VCaP (cell line): ENCODE data around the gene RAB8A.
"Not testable (repeated sequence)": the region's sequence is repeated elsewhere in the genome, so short reads cannot be mapped to it uniquely, and the experiment has no call there.

Experiments
- H3K27ac ChIP-seq: fragments of 450-650 bp; 2 replicates; pipeline ENCODE4 v1.5.1; 2017
- TF ChIP-seq, protein P1 (sequence below): fragments of 450-650 bp; conservative IDR thresholded peaks from 2 replicates; pipeline ENCODE4 v1.5.1; 2017; ENCODE audit warnings: mild to moderate bottlenecking, moderate library complexity

Gene RAB8A

DNA sequence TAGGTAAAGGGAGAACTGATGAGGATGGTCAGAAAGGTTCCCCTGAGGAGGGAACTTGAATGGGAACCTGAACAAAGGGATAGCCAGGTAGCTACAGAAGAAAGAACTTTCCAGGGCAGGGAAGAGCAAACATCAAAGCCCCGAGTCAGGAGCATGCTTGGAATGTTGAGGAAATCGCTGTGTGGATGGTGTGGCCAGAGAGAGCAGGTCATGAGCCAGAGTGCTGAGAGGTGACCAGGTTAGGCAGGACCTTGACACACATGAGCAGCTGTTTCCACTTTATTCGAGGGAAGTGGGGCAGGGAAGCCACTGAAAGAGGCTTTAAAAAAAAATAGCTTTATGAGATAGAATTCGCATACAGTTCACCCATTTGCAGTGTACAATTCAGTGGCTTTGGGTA, 4.4 kb downstream of the RAB8A start:
- TF ChIP-seq, protein P1, sequence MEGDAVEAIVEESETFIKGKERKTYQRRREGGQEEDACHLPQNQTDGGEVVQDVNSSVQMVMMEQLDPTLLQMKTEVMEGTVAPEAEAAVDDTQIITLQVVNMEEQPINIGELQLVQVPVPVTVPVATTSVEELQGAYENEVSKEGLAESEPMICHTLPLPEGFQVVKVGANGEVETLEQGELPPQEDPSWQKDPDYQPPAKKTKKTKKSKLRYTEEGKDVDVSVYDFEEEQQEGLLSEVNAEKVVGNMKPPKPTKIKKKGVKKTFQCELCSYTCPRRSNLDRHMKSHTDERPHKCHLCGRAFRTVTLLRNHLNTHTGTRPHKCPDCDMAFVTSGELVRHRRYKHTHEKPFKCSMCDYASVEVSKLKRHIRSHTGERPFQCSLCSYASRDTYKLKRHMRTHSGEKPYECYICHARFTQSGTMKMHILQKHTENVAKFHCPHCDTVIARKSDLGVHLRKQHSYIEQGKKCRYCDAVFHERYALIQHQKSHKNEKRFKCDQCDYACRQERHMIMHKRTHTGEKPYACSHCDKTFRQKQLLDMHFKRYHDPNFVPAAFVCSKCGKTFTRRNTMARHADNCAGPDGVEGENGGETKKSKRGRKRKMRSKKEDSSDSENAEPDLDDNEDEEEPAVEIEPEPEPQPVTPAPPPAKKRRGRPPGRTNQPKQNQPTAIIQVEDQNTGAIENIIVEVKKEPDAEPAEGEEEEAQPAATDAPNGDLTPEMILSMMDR: no peak
- H3K27ac ChIP-seq: no peak overlapping the region; the same call in 1 of the 2 replicates

DNA sequence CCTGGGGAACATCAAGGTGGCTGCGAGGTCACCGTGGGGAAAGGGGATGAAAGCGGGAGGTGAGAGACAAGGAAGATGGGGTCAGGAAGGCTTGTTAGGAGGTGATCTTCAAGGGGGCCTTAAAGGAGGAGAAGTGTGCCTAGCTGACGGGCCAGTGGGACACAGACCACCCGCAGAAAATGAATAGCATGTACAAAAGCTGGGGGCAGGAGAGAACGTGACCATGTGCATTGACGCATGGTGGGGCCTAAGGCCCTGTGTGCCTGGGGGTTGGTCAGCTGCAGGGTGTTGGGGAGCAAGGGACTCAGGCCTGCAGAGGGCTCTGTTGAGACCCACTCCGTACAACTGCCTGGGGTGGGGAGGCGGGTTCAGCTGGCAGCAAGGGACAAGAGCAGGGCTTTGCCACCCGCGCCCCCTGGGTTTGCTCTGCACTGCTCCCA, 5.9 kb downstream of the RAB8A start:
- TF ChIP-seq, protein P1: no peak
- H3K27ac ChIP-seq: 0 out of 2 replicates have a peak overlapping the region, but pooled peaks have one; percentile 4

DNA sequence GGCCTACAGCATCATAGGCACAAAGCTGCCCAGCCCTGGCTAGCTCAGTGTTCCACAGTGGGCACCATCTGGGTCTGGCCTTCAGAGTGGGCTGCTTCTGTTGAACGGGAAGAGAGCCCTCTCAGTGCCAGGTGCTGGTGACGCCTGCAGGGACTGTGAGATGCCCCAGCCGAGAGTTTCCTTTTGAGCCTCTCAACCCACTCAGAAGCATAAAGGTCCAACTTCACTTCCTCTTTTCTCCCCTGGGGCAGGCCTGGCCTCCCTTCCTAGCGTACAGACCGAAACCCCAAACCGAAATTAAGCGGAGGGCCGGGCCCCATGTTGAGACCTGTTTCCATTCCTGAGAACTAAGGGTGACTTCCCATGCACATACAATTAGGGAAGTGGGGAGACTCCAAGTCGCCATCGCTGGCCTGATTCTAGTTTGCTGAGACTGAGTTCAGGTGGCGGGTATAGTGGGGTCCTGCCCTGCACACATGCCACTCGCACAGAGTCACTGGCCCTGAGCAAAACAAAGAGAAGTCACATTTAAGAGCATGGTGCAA, 6.9 kb downstream of the RAB8A start:
- H3K27ac ChIP-seq: no peak overlapping the region
- TF ChIP-seq, protein P1: no peak

DNA sequence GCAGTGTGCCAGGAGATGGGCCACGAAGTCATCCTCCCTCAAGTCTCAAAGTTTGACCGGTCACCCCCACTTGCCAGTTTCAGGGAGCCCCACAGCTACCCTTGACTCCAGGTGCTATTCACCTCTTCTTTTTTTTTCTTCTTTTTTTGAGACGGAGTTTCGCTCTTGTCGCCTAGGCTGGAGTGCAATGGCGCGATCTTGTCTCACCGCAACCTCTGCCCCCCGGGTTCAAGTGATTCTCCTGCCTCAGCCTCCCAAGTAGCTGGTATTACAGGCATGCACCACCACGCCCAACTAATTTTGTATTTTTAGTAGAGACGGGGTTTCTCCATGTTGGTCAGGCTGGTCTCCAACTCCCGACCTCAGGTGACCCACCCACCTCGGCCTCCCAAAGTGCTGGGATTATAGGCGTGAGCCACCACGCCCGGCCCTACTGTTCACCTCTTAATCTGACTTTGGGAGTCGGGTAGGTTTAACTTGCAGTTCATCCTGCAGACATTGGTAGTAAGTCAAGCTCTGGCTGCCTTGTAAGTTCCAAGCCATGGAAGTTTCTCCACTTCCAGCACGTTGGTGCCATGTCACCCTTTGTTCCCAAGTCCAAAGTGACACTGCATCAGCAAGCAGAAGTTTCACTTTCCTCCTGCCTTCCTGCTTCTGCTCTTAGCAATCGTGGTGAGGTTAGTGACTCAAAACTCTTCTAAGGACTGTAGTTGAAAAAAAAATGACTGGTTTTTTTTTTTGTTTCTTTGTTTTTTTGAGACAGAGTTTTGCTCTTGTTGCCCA, 7.6 kb downstream of the RAB8A start:
- not testable (repeated sequence) for H3K27ac ChIP-seq

DNA sequence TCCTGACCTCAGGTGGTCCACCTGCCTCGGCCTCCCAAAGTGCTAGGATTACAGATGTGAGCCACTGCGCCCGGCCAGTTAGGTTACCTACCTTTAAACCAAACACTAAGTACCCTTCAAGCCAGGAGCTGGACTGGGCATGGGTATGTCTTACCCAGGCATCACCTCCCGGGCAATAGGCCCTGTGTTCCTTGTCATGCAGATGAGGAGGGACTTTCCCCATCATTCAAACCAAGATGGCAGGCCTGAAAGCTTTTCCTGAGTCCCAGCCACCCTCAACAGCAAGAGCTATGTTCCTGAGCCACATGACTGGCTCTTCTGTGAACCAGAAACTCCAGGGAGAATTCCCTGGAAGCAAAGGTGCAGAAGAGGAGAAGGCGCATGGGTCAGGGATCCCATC, 9.5 kb downstream of the RAB8A start:
- TF ChIP-seq, protein P1: no peak
- no peak overlapping the region for H3K27ac ChIP-seq

DNA sequence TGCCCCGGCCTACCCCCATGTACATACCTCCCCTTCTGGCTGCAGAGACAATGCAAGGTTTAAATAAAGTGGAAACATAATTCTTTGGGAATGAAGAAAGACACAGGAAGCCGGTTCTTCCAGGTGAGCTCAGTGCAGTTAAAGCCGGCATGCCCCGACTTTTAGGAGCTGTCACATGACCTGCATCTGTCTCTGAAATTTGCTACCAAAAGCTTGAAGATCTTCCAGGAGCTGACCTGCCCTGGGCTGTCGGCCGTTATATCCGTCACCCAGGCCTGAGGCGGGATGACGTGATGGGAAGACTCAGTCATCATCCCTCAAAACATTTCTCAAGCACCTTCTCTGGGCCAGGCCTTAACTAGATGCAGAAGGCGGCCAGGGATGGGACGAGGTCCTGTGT, 10.3 kb downstream of the RAB8A start:
- TF ChIP-seq, protein P1: no peak
- no peak overlapping the region for H3K27ac ChIP-seq

DNA sequence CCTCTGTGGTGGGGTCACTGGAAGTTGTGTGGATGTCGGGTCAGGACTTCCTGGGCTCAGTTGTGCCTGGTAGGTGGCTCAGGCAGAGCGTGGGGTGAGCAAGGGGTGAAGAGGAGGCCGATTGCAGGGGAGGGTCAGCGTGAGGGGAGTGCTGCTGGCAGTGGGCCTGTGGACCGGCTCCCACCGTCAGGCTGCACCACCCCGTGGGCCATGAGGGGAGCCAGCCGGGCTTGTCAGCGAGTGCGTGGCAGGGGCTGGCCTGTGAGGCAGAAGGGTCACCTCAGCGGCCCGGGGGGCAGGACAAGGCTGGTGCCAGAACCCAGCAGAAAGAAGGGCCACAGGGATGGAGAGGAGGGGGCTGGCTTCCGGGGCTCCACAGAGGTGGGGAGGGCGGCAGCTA, 13.3 kb downstream of the RAB8A start:
- TF ChIP-seq, protein P1: no peak

More for the DNA sequence above, 13.3 kb downstream of the RAB8A start:
- no peak overlapping the region for H3K27ac ChIP-seq
